GM12878 (cell line): ENCODE results near the gene HIRA.
A peak's percentile ranks its signal among the peaks of the same experiment; 100 is the strongest.

ENCODE experiments used
- CTCF ChIP-seq, 3 experiments: IDR thresholded peaks in 2 of 3; conservative IDR thresholded peaks in 1 of 3; 2 replicates each; pipeline ENCODE4 v1.5.1; 2011; ENCODE audit warnings: low read depth in 3 of 3, low read length in 3 of 3, mild to moderate bottlenecking in 3 of 3, control low read depth in 2 of 3, moderate library complexity in 2 of 3, inconsistent platforms in 1 of 3, mixed read lengths in 1 of 3; ENCODE audit not compliant: control insufficient read depth in 2 of 3, insufficient read depth in 1 of 3; ENCODE audit errors: extremely low read depth in 1 of 3
- EP300 ChIP-seq, 2 experiments: fragments of 150-350 bp in 1 of 2; IDR thresholded peaks; 2 replicates each; pipeline ENCODE4 v1.6.1; 2011 to 2012; ENCODE audit warnings: low read depth in 2 of 2, low read length in 2 of 2, borderline replicate concordance in 1 of 2, improper control_type of control experiment in 1 of 2, inconsistent platforms in 1 of 2; ENCODE audit not compliant: control insufficient read depth in 1 of 2
- ETV6 ChIP-seq, 2 experiments: fragments of 450-650 bp in 1 of 2; IDR thresholded peaks in 1 of 2; conservative IDR thresholded peaks in 1 of 2; 2 replicates each; pipeline ENCODE4 v1.6.1; 2014; ENCODE audit warnings: antibody characterized with exemption in 1 of 2, borderline replicate concordance in 1 of 2, low read depth in 1 of 2, mild to moderate bottlenecking in 1 of 2, moderate library complexity in 1 of 2
- MYC ChIP-seq: IDR thresholded peaks from 2 replicates; pipeline ENCODE4 v1.6.1; 2011; ENCODE audit warnings: mild to moderate bottlenecking, low read length, moderate library complexity, inconsistent platforms; ENCODE audit not compliant: insufficient read depth, insufficient replicate concordance, insufficient read length, severe bottlenecking
- NR2C2 ChIP-seq: IDR thresholded peaks from 2 replicates; pipeline ENCODE4 v1.6.1; 2011; ENCODE audit warnings: borderline replicate concordance, low read depth; ENCODE audit not compliant: control insufficient read depth, insufficient read length
- SPI1 ChIP-seq: IDR thresholded peaks from 2 replicates; pipeline ENCODE4 v1.6.1; 2011; ENCODE audit warnings: low read depth, mild to moderate bottlenecking, low read length, moderate library complexity, borderline replicate concordance; ENCODE audit not compliant: insufficient read depth
- TAF1 ChIP-seq: IDR thresholded peaks from 2 replicates; pipeline ENCODE4 v1.6.1; 2011; ENCODE audit warnings: mild to moderate bottlenecking, low read depth, low read length, borderline replicate concordance
- TARDBP ChIP-seq: IDR thresholded peaks from 2 replicates; pipeline ENCODE4 v1.6.1; 2016; ENCODE audit warnings: borderline replicate concordance
- USF2 ChIP-seq: IDR thresholded peaks from 2 replicates; pipeline ENCODE4 v1.6.1; 2011; ENCODE audit warnings: low read depth, low read length, improper control_type of control experiment, borderline replicate concordance
- YY1 ChIP-seq: IDR thresholded peaks from 2 replicates; pipeline ENCODE4 v1.6.1; 2011; ENCODE audit warnings: low read depth, mild to moderate bottlenecking, low read length
- ZBTB4 ChIP-seq: fragments of 450-650 bp; formaldehyde crosslinking; IDR thresholded peaks from 2 replicates; pipeline ENCODE4 v1.4.0; 2022; ENCODE audit warnings: mild to moderate bottlenecking, moderate library complexity
- ZNF687 ChIP-seq: fragments of 450-650 bp; IDR thresholded peaks from 2 replicates; pipeline ENCODE4 v1.6.1; 2017; ENCODE audit warnings: mild to moderate bottlenecking, moderate library complexity

GRCh38 chr22:19419464-19420178 is 11.9 kb downstream of the HIRA start:
- peak in 1 of 2 experiments; percentile 68; a peak in 2 of 4 replicates for TF ChIP-seq ETV6 (conservative IDR thresholded peaks at IDR 0.05 in 1 of 2, IDR thresholded peaks at IDR 0.05 in 1 of 2; ENCODE audit: borderline replicate concordance in 1 of 2, low read depth in 1 of 2)
- no peak for TF ChIP-seq TAF1
- TF ChIP-seq TARDBP: no peak
- TF ChIP-seq SPI1: no peak
- TF ChIP-seq ZNF687: no peak
- 0 out of 2 replicates have a peak, but pooled peaks have one; percentile 3 for TF ChIP-seq YY1
- TF ChIP-seq EP300 (IDR thresholded peaks at IDR 0.05; ENCODE audit: borderline replicate concordance in 1 of 2, control insufficient read depth in 1 of 2, low read depth in 2 of 2, low read length in 2 of 2): no peak
- no peak for TF ChIP-seq ZBTB4 (CRISPR knock-in tag)
- TF ChIP-seq MYC: no peak
- TF ChIP-seq CTCF (IDR thresholded peaks at IDR 0.05 in 2 of 3, conservative IDR thresholded peaks at IDR 0.05 in 1 of 3; ENCODE audit: control insufficient read depth in 2 of 3, extremely low read depth in 1 of 3, insufficient read depth in 1 of 3, low read depth in 3 of 3, low read length in 3 of 3): no peak
- TF ChIP-seq NR2C2: no peak
- no peak for TF ChIP-seq USF2
